CD4-positive, alpha-beta T cell treated with Interleukin-1 beta for 1 hour (primary cell): Measurements from ENCODE around the gene PLK5.

Experiments
- DNase-seq, 2 donors: peaks; one replicate each; pipeline ENCODE4 v3.0.0-alpha.2; 2020 to 2022

PLK5 gene

DNA sequence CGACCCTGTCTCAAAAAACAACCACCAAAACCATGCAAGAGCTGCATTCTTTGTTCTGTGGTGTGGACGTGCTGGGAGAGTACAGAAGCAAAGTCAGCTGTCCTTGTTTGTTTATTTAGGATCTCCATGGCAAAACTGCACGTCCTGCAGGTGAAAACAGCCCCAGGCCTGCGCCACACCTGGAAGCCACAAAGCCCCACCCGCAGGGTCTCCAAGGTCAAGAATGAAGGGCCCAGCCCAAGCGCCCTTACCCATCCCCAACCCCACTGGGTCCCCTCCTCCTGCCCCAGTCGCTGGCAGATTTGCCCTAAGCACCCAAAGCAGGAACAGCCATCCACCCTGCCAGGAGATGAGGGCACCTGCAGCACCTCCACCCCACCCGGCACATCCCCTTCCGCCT, 58.3 kb downstream of the PLK5 start:
- DNase-seq, result no peak

DNA sequence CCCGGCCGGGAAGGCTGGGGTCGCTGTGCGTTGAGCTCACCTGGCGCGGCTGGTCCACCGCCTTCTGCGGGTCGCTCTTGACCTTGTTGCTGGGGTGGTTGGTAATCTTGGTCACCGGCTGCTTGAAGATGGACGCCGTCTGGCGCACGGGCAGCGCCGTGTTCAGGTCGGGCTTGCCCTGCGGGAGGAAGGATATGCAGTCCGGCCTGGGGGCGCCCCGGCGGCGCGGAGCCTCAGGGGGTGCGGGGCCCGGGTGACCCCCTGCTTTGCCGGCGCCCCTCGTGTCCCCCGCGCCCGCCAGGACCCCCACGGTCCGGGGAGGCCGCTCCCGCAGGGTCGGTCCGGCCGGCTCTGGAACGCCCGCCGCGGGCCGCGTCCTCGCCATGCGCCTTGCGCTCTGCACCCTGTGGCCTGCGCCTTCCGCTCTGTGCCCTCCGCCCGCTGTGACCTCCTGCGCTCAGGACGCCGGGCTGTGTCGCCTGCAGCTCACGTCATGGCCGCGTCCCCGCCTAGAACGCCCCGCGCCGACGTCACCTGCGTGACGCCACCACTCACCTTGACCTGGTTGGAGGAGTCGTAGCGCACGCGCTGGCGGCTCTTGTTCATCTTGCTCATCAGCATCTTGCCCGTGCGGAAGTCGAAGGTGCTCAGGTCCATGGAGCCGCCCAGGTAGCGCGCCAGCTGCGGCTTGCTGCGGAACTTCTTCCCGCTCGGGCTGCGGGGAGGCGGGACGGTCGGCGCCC, 60.8 kb downstream of the PLK5 start:
- no peak for DNase-seq

DNA sequence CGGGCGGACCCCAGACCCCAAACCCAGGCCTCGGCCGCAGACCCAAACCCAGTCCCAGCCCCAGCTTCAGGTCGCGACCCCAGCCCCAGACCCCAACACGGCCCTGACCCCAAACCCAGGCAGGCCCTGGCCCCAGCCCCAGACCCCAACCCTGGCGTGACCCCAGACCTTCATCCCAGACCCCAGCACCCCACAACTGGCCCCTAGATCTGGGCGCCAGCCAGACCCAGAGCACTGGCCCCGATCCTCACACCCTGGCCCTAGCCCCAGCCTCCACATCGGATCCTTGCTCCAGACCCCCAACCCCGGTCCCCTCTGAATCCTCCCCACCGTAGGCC, 61.3 kb downstream of the PLK5 start:
- DNase-seq, result no peak
